Nephron (organoid): ENCODE results near the gene MBNL3.
A peak's percentile ranks its signal among the peaks of the same experiment; 100 is the strongest.

Experiments
- H3K27ac Mint-ChIP-seq, 3 experiments: 2 replicates each; pipeline ENCODE4 v1.8.0; 2020; ENCODE audit warnings: mixed read lengths in 3 of 3, mild to moderate bottlenecking in 2 of 3, moderate library complexity in 1 of 3
- H3K27me3 Mint-ChIP-seq: 2 replicates; pipeline ENCODE4 v1.8.0; 2021; ENCODE audit warnings: low read depth, mild to moderate bottlenecking, moderate library complexity, mixed read lengths
- H3K36me3 Mint-ChIP-seq: 2 replicates; pipeline ENCODE4 v1.8.0; 2020; ENCODE audit warnings: low read depth, mixed read lengths
- H3K4me1 Mint-ChIP-seq: 2 replicates; pipeline ENCODE4 v1.8.0; 2020; ENCODE audit warnings: mixed read lengths
- H3K4me3 Mint-ChIP-seq, 3 experiments: 2 replicates each; pipeline ENCODE4 v1.8.0; 2020; ENCODE audit warnings: mild to moderate bottlenecking in 3 of 3, mixed read lengths in 3 of 3, moderate library complexity in 2 of 3
- H3K9me3 Mint-ChIP-seq: 2 replicates; pipeline ENCODE4 v1.8.0; 2020; ENCODE audit warnings: mixed read lengths
- CTCF ChIP-seq, 3 experiments: fragments of 200-600 bp; sonication (generic); IDR thresholded peaks; one replicate each; pipeline ENCODE4 v1.5.0; 2021; ENCODE audit warnings: antibody characterized with exemption in 3 of 3; ENCODE audit not compliant: unreplicated experiment in 3 of 3

Gene MBNL3

GRCh38 chrX:132412208-132412607 is 76.6 kb downstream of the MBNL3 start:
- no peaks in the 10 kb centered on the region for H3K9me3 Mint-ChIP-seq
- TF ChIP-seq CTCF (IDR thresholded peaks at IDR 0.05; ENCODE audit: unreplicated experiment in 3 of 3) = no peak
- H3K4me3 Mint-ChIP-seq = peak overlapping the region in 2 of 3 experiments; percentile 19 to 38
- peaks cover 55% of the 10 kb centered on the region for H3K4me1 Mint-ChIP-seq
- peak overlapping the region; percentile 43 to 79 (median 78) for H3K27ac Mint-ChIP-seq
- no peaks in the 10 kb centered on the region for H3K36me3 Mint-ChIP-seq
- no peaks in the 10 kb centered on the region for H3K27me3 Mint-ChIP-seq

GRCh38 chrX:132411310-132411977 is 77.4 kb downstream of the MBNL3 start:
- Mint-ChIP-seq H3K4me1 (peaks cover 52% of the 10 kb centered on the region), H3K9me3 (no peaks in the 10 kb centered on the region), H3K4me3 (no peak overlapping the region)

GRCh38 chrX:132409780-132410556 is 78.9 kb downstream of the MBNL3 start:
- Mint-ChIP-seq H3K27me3 (no peaks in the 10 kb centered on the region), H3K36me3 (peaks cover 7% of the 10 kb centered on the region), H3K27ac (peak overlapping the region; percentile 29 to 80 (median 43)), H3K9me3 (no peaks in the 10 kb centered on the region), H3K4me1 (peaks cover 62% of the 10 kb centered on the region), H3K4me3 (no peak overlapping the region)
- no peak for TF ChIP-seq CTCF (IDR thresholded peaks at IDR 0.05; ENCODE audit: unreplicated experiment in 3 of 3)

More at GRCh38 chrX:132411310-132411977, 77.4 kb downstream of the MBNL3 start:
- Mint-ChIP-seq H3K36me3 (no peaks in the 10 kb centered on the region), H3K27me3 (no peaks in the 10 kb centered on the region), H3K27ac (peak overlapping the region; percentile 43 to 79 (median 78))
- no peak for TF ChIP-seq CTCF (IDR thresholded peaks at IDR 0.05; ENCODE audit: unreplicated experiment in 3 of 3)

- Mint-ChIP-seq H3K27me3 (no peaks in the 10 kb centered on the region), H3K36me3 (peaks cover 8% of the 10 kb centered on the region), H3K9me3 (no peaks in the 10 kb centered on the region), H3K27ac (peak overlapping the region in 2 of 3 experiments; percentile 1 to 26), H3K4me1 (peaks cover 61% of the 10 kb centered on the region), H3K4me3 (no peak overlapping the region)
- no peak for TF ChIP-seq CTCF (IDR thresholded peaks at IDR 0.05; ENCODE audit: unreplicated experiment in 3 of 3)
These were observed 81.1 kb downstream of the MBNL3 start for GRCh38 chrX:132407691-132408090.

- H3K27me3 Mint-ChIP-seq = no peaks in the 10 kb centered on the region
- no peak for TF ChIP-seq CTCF (IDR thresholded peaks at IDR 0.05; ENCODE audit: unreplicated experiment in 3 of 3)
- no peak overlapping the region for H3K4me3 Mint-ChIP-seq
- H3K36me3 Mint-ChIP-seq = peaks cover 8% of the 10 kb centered on the region
- H3K27ac Mint-ChIP-seq = peak overlapping the region in 1 of 3 experiments; percentile 25
- H3K4me1 Mint-ChIP-seq = peaks cover 48% of the 10 kb centered on the region
- H3K9me3 Mint-ChIP-seq = no peaks in the 10 kb centered on the region
These were observed 82.7 kb downstream of the MBNL3 start for GRCh38 chrX:132406106-132406505.
